Ovary (tissue), 9 donors: ENCODE measurements around the gene LENG8. TPM values are rescaled to one million over a fixed set of nuclear protein-coding genes. Genes with fewer than 3 reads are reported as not detected.

Experiments
- DNase-seq, 5 donors: peaks; one replicate each; pipeline ENCODE4 v3.0.0-alpha.2; 2019 to 2020
- H3K27ac ChIP-seq, 2 donors: fragments of 200-600 bp; one replicate each; pipeline versions ENCODE4 v1.5.1 to v1.8.0; 2019 to 2022
- H3K27me3 ChIP-seq: fragments of 200-600 bp; one replicate; pipeline ENCODE4 v1.8.0; 2022
- H3K36me3 ChIP-seq: fragments of 200-600 bp; sonication (generic); one replicate; pipeline ENCODE4 v1.5.1; 2019
- H3K4me1 ChIP-seq: one replicate; pipeline ENCODE4 v1.8.1; 2013; ENCODE audit warnings: mild to moderate bottlenecking, moderate library complexity; ENCODE audit not compliant: insufficient read depth
- H3K4me3 ChIP-seq: fragments of 200-600 bp; sonication (generic); one replicate; pipeline ENCODE4 v1.5.1; 2017
- H3K9me3 ChIP-seq, 2 donors: fragments of 200-600 bp in 1 of 2; sonication (generic) in 1 of 2; one replicate each; pipeline versions ENCODE4 v1.5.1 to v1.8.1; 2013 to 2019; ENCODE audit warnings: mild to moderate bottlenecking in 1 of 2, moderate library complexity in 1 of 2
- EP300 ChIP-seq: sonication (generic); formaldehyde crosslinking; IDR thresholded peaks from one replicate; pipeline ENCODE4 v1.6.1; 2017; ENCODE audit warnings: antibody characterized with exemption
- POLR2A ChIP-seq: fragments of 450-650 bp; IDR thresholded peaks from one replicate; pipeline ENCODE4 v1.6.1; 2017; ENCODE audit warnings: antibody characterized with exemption, mild to moderate bottlenecking, moderate library complexity
- WGBS, 3 donors: extraction: QIAGEN DNeasy Blood & Tissue Kit in 1 of 3; methylation state at CpG; one replicate each; pipeline versions ENCODE4 v1.1.5 to v1.1.7; 2013 to 2017; 5-methylcytosine and 5-hydroxymethylcytosine counted together
- intact Hi-C, 4 donors: fragments of 100-400 bp; cut with DNase I; formaldehyde crosslinking; loops; one replicate each; pipeline versions ENCODE4 v1.11.0 to v1.15.1; 2022 to 2023
- polyA plus RNA-seq, 2 donors: library from polyadenylated mRNA; stranded (reverse); fragments of 200-250 nt in 1 of 2; fragments of 350-450 nt in 1 of 2; fragmentation: Illumina TruSeq in 1 of 2; extraction: RNeasy Lipid Tissue Mini Kit (QIAGEN cat#74804) in 1 of 2; gene quantifications; one replicate each; pipeline ENCODE4 v1.2.3, GENCODE V29; 2013 to 2014
- total RNA-seq, 7 donors: library from RNA; depleted of rRNA in 2 of 7; stranded (reverse); fragments of >200 nt in 2 of 7; fragmentation: NEBNext Ultra II Directional in 3 of 7; extraction: Animal tissue kit (Norgen Biotek cat#: 25700) in 3 of 7; gene quantifications; one replicate each; pipeline versions ENCODE4 v1.1.0 to v1.2.4, GENCODE V29; 2016 to 2023
- TF ChIP-seq, protein P1 (sequence below), 3 donors: fragments of 450-650 bp in 2 of 3; fragments of 200-600 bp in 1 of 3; IDR thresholded peaks; one replicate each; pipeline versions ENCODE4 v1.5.1 to v1.8.0; 2016 to 2022; ENCODE audit warnings: antibody characterized with exemption in 3 of 3, mild to moderate bottlenecking in 1 of 3
- donor health status: DM: no; HTN: no; CAD: no; lungs with moderate emphysema.
- donor health status: DM: no; HTN: no; CAD: no.
- donor health status: Bipolar disorder and iron deficiency.
- donor health status: DM: yes; HTN: yes; CAD: no.
- donor health status: DM: no; HTN: no; CAD: no.
- donor health status: DM: yes; HTN: yes; CAD: no.

The LENG8 gene
- total and polyA plus RNA-seq, 9 donors: 29.9 to 207 (median 136) TPM

DNA sequence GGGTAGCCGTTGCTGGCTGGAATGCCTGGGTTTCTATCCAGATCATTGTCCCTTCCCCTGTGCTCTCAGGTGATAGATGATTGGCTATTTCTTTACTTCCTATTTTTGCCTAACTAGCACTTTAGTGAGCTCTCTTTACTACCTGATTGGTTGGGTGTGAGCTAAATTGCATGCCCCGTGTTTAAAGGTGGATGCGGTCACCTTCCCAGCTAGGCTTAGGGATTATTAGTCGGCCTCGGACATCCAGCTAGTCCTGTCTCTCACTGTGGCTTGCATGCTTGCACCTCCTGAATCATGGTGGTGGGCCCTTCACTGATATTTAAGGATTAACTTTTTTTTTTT is 23.6 kb upstream of the LENG8 start:
- WGBS, 3 donors: 63 to 69% (median 63%) methylated on average over 5 of the region's 5 CpGs
- Histone ChIP-seq H3K4me3 (no peak overlapping the region), H3K4me1 (peaks cover 3% of the 10 kb centered on the region), H3K27me3 (no peaks in the 10 kb centered on the region), H3K9me3 (no peaks in the 10 kb centered on the region), H3K36me3 (no peaks in the 10 kb centered on the region), H3K27ac (no peak overlapping the region)
- DNase-seq: no peak
- TF ChIP-seq, protein P1, sequence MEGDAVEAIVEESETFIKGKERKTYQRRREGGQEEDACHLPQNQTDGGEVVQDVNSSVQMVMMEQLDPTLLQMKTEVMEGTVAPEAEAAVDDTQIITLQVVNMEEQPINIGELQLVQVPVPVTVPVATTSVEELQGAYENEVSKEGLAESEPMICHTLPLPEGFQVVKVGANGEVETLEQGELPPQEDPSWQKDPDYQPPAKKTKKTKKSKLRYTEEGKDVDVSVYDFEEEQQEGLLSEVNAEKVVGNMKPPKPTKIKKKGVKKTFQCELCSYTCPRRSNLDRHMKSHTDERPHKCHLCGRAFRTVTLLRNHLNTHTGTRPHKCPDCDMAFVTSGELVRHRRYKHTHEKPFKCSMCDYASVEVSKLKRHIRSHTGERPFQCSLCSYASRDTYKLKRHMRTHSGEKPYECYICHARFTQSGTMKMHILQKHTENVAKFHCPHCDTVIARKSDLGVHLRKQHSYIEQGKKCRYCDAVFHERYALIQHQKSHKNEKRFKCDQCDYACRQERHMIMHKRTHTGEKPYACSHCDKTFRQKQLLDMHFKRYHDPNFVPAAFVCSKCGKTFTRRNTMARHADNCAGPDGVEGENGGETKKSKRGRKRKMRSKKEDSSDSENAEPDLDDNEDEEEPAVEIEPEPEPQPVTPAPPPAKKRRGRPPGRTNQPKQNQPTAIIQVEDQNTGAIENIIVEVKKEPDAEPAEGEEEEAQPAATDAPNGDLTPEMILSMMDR (IDR thresholded peaks at IDR 0.05): no peak
- TF ChIP-seq EP300 (no peak), POLR2A (no peak)
- intact Hi-C loops: no loop called here

DNA sequence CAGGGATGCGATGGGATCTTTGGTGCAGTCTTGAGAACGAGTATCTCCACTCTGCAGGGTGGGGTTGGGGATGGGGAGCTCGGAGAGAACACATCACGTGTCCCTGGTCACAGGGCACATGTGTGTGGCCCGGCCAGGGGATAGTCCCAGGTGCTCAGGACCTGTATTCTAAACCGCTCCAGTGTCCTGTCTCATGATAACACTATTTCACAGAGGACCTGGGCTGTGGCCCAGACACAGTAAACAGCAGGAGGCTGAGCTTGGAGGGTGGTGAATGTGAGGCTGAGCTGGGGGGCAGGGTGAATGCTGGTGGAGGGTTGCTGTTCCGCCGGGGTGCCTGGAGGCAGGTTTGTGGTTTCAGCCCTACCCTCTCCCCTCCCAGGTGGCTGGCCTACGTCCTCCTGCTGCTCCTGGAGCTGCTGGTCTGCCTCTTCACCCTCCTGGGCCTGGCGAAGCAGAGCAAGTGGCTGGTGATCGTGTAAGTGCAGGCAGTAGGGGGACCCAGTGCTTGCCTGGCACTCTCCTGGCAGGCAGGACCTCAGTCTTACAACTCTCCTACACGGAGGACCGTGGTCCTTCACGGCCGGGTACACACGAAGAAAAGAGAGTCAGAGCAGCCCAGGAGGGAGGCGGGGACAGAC is 22.6 kb upstream of the LENG8 start:
- TF ChIP-seq POLR2A (no peak), EP300 (no peak)
- TF ChIP-seq, protein P1 (IDR thresholded peaks at IDR 0.05): no peak
- Histone ChIP-seq H3K9me3 (no peaks in the 10 kb centered on the region), H3K27me3 (no peaks in the 10 kb centered on the region), H3K36me3 (no peaks in the 10 kb centered on the region), H3K4me1 (peaks cover 2% of the 10 kb centered on the region), H3K4me3 (no peak overlapping the region), H3K27ac (no peak overlapping the region)
- intact Hi-C loops: no loop called here
- DNase-seq: no peak
- WGBS, 3 donors: 49 to 65% (median 58%) methylated on average over 17 of the region's 17 CpGs

DNA sequence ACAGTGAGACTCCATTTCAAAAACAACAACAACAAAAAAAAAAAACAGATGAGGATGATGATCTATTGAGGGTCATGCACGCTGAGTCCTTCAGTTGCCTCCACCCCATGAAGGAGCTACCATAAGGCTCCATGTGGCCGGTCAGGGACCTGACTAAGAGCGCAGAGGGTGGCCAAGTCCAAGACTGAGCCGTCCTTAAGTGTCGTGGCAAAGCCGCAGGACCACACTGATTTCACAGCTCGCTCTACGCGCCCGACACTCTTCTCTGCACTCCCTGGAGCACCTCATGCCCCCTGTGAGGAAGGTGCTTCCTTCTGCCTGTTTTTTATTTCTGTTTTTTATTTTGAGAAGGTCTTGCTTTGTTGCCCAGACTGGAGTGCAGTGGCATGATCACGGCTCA is 21.4 kb upstream of the LENG8 start:
- WGBS, 3 donors: 70 to 82% (median 81%) methylated on average over 11 of the region's 11 CpGs
- Histone ChIP-seq H3K4me3 (no peak overlapping the region), H3K9me3 (no peaks in the 10 kb centered on the region), H3K27me3 (no peaks in the 10 kb centered on the region), H3K4me1 (peaks cover 2% of the 10 kb centered on the region), H3K36me3 (no peaks in the 10 kb centered on the region), H3K27ac (no peak overlapping the region)
- intact Hi-C loops: no loop called here
- TF ChIP-seq POLR2A (no peak), EP300 (no peak)
- TF ChIP-seq, protein P1 (IDR thresholded peaks at IDR 0.05): no peak
- DNase-seq: no peak

DNA sequence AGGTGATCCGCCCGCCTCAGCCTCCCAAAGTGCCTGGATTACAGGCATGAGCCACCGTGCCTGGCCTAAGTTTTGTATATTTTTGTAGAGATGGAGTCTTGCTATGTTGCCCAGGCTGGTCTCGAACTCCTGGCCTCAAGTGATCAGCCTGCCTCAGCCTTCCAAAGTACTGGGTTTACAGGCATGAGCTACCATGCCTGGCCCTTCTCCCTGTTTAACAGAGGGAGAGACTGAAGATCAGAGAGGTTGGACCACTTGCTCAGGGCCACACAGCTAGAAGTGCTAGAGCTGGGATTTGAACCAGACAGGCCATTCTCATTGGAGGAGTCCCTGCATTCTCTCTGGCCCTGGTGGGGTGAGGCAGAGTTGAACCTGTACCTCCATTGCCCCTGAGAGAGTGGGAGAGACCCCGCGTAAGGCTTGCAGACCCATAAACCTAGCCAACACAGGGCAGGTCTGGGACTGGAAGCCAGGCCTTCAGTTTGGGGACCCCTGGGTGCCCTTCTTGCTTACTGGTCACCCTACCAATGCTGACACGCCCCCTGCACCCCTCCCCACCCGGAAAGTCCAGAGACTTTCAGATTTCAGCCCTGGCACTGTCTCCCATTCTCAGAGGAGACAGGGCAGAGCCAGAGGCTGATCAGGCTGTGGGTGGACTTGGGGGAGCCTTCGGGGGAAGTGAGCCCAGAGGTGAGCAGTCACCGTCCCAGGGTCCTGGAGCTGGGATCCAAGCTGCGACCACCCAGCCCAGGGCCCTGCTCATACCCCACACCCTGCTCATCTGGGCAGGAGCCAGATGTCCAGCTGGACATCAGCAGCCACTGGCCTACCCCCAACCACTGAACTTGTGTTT is 20.4 kb upstream of the LENG8 start:
- Histone ChIP-seq H3K9me3 (no peaks in the 10 kb centered on the region), H3K27ac (no peak overlapping the region), H3K27me3 (no peaks in the 10 kb centered on the region), H3K4me3 (no peak overlapping the region), H3K4me1 (peaks cover 2% of the 10 kb centered on the region), H3K36me3 (no peaks in the 10 kb centered on the region)
- TF ChIP-seq EP300: no peak
- TF ChIP-seq, protein P1 (IDR thresholded peaks at IDR 0.05): no peak
- no peak for TF ChIP-seq POLR2A
- no peak for DNase-seq
- WGBS, 3 donors: 53 to 66% (median 59%) methylated on average over 8 to 11 of the region's 11 CpGs
- intact Hi-C loops: no loop called here
